ENCODE results near the gene CPNE5. TPM values are rescaled to one million over a fixed set of nuclear protein-coding genes. Genes with fewer than 3 reads are reported as not detected.
A peak's percentile ranks its signal among the peaks of the same experiment; 100 is the strongest.

CPNE5 gene
- total and polyA plus RNA-seq, 9 of the 15 experiments (the other 6 are each of a cell fraction or from before 2014, with no cell fraction given), result 0.14 to 1.0 (median 0.46) TPM; not detected in 2

DNA sequence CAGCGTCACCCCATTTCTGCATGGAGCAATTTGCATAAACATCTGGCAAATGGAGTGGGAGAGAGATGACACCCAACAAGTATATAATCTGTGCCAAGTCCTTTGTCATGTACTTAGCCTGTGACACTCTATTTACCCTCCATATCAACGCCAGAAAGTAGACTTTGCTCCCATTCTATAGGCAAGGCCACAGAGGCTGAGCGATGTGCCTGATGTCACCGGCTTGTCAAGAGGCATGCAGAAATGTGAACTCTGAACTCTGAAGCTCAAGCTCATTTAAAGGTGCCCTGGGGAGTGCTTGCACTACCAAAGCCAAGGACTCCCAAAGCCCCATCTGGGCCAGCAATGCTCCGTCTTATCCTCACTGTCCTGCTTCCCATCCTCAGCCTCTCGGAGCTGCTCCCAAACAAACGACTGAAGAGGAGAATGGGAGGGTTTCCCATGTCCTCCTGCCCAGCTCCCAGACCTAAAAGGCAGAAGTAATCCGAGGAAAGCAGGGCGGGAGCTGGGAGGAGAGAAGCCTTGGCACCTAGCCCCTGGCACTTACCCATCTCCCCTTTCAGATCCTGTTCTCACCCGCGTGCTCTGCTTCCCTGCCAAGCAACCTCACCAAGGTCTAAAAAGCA lies 9.2 kb downstream of the CPNE5 start:
- ATAC-seq (no peak), FAIRE-seq (no peak), DNase-seq (ENCODE audit: extremely low read depth in 1 of 4, low spot score in 3 of 4) (no peak)
- intact Hi-C loops (cut with micrococcal nuclease) (no loop called here), in situ Hi-C loops (cut with MboI) (no loop called here)
- Histone ChIP-seq H3K9me3 (replicated peaks; ENCODE audit: control insufficient read depth, insufficient read depth, low read depth, low read length) (no peaks in the 10 kb centered on the region; the same call in 1 of the 2 replicates), H3K4me3 (no peak overlapping the region), H2AFZ (ENCODE audit: low read depth, low read length) (peak overlapping the region; percentile 2; the same call in 1 of the 2 replicates), H3K79me2 (ENCODE audit: control insufficient read depth, insufficient read depth, low read length) (no peaks in the 10 kb centered on the region), H3K9me1 (ENCODE audit: control insufficient read depth, insufficient read depth, low read length) (no peaks in the 10 kb centered on the region), H3K36me3 (ENCODE audit: control insufficient read depth, insufficient read depth, low read length) (no peaks in the 10 kb centered on the region), H3K27me3 (ENCODE audit: control insufficient read depth in 2 of 2, insufficient read depth in 2 of 2, low read length in 2 of 2) (no peaks in the 10 kb centered on the region), H3K9ac (ENCODE audit: insufficient read depth in 1 of 2, low read depth in 2 of 2, low read length in 2 of 2) (no peak overlapping the region; a peak in 1 of 4 replicates), H3K27ac (ENCODE audit: extremely low read depth, low read depth, low read length) (no peak overlapping the region), H3K4me1 (replicated peaks in 1 of 2; ENCODE audit: control insufficient read depth in 2 of 2, insufficient read depth in 2 of 2, low read length in 2 of 2) (peaks cover 24 to 33% of the 10 kb centered on the region in 2 experiments), H4K20me1 (replicated peaks; ENCODE audit: control insufficient read depth, insufficient read depth, low read length) (no peaks in the 10 kb centered on the region), H3K4me2 (ENCODE audit: insufficient read depth, low read length) (no peak overlapping the region)
- TF ChIP-seq NR2C2 (CRISPR knock-in tag; IDR thresholded peaks at IDR 0.05) (0 out of 2 replicates have a peak, but pooled peaks have one; percentile 20), NR2C2 (tag; IDR thresholded peaks at IDR 0.05) (no peak)
- TF ChIP-seq, protein P1, sequence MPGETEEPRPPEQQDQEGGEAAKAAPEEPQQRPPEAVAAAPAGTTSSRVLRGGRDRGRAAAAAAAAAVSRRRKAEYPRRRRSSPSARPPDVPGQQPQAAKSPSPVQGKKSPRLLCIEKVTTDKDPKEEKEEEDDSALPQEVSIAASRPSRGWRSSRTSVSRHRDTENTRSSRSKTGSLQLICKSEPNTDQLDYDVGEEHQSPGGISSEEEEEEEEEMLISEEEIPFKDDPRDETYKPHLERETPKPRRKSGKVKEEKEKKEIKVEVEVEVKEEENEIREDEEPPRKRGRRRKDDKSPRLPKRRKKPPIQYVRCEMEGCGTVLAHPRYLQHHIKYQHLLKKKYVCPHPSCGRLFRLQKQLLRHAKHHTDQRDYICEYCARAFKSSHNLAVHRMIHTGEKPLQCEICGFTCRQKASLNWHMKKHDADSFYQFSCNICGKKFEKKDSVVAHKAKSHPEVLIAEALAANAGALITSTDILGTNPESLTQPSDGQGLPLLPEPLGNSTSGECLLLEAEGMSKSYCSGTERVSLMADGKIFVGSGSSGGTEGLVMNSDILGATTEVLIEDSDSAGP (CRISPR knock-in tag; IDR thresholded peaks at IDR 0.05), result no peak
- CTCF ChIA-PET (ENCODE audit: low intra/inter-chr PET ratio), result no interaction called here
- no TSS peak for BruUV-seq (replicated peaks)
- POLR2A ChIA-PET, result interaction anchor here (0.6 to 1.4 kb wide), 4 partner anchors 10 to 1762 kb away, joined by 3 to 6 read pairs (median 4); no protein-coding TSS in a partner anchor
- WGBS (ENCODE audit: insufficient coverage, low coverage, missing lambda C conversion rate), result 50% methylated on average over 11 of the region's 11 CpGs
